ENCODE data around the gene TRIM34.

DNA sequence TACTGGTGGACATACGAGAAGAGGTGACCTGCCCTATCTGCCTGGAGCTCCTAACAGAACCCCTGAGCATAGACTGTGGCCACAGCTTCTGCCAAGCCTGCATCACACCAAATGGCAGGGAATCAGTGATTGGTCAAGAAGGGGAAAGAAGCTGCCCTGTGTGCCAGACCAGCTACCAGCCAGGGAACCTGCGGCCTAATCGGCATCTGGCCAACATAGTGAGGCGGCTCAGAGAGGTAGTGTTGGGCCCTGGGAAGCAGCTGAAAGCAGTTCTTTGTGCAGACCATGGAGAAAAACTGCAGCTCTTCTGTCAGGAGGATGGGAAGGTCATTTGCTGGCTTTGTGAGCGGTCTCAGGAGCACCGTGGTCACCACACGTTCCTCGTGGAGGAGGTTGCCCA is 21.5 kb upstream of the TRIM34 start:
- TF ChIP-seq, protein P1, sequence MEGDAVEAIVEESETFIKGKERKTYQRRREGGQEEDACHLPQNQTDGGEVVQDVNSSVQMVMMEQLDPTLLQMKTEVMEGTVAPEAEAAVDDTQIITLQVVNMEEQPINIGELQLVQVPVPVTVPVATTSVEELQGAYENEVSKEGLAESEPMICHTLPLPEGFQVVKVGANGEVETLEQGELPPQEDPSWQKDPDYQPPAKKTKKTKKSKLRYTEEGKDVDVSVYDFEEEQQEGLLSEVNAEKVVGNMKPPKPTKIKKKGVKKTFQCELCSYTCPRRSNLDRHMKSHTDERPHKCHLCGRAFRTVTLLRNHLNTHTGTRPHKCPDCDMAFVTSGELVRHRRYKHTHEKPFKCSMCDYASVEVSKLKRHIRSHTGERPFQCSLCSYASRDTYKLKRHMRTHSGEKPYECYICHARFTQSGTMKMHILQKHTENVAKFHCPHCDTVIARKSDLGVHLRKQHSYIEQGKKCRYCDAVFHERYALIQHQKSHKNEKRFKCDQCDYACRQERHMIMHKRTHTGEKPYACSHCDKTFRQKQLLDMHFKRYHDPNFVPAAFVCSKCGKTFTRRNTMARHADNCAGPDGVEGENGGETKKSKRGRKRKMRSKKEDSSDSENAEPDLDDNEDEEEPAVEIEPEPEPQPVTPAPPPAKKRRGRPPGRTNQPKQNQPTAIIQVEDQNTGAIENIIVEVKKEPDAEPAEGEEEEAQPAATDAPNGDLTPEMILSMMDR (conservative IDR thresholded peaks at IDR 0.05; ENCODE audit: low read depth, low read length) = no peak
- no peak for TF ChIP-seq CHD1 (IDR thresholded peaks at IDR 0.05; ENCODE audit: low read depth, low read length)
- TF ChIP-seq MXI1 (IDR thresholded peaks at IDR 0.05; ENCODE audit: borderline replicate concordance, low read depth, low read length) = no peak
